ENCODE measurements around the gene FLNB. TPM values are rescaled to one million over a fixed set of nuclear protein-coding genes. Genes with fewer than 3 reads are reported as not detected.

Gene FLNB
- total and polyA plus RNA-seq, 10 of the 15 experiments (the other 5 are each of a cell fraction or from before 2014, with no cell fraction given) = 13.6 to 51.8 (median 26.4) TPM

DNA sequence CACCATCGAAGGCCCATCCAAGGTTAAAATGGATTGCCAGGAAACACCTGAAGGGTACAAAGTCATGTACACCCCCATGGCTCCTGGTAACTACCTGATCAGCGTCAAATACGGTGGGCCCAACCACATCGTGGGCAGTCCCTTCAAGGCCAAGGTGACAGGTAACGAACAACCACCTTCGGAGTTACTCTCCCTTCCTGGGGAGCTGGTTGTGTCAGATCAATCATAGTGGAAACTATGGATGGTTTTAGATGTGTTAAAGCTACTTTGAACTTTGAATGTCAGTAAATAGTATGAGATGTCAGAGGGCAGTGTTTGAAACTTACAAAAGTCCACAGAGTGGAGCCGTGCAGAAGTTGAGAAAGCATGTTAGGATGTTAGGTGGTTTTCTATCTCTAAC is 160.3 kb downstream of the FLNB start (continued):
- TF ChIP-seq ZNF217 (IDR thresholded peaks at IDR 0.05) (no peak), KDM1A (IDR thresholded peaks at IDR 0.05; ENCODE audit: borderline replicate concordance) (no peak)

DNA sequence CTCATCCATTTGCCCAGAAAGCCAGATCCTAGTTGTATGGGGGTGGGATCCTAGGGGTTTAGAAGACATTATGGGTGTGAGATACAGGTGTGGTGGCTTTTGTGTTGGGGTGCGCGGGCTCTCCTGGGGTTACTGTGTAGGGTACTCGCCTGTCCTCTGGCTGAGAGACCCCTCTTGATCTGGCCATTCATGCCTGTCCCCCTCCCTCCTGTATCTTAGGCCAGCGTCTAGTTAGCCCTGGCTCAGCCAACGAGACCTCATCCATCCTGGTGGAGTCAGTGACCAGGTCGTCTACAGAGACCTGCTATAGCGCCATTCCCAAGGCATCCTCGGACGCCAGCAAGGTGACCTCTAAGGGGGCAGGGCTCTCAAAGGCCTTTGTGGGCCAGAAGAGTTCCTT is 161.1 kb downstream of the FLNB start:
- ATAC-seq (no peak), DNase-seq (ENCODE audit: low read depth, low spot score) (no peak), FAIRE-seq (no peak)
- Histone ChIP-seq H3K4me2 (ENCODE audit: control insufficient read depth, insufficient read depth) (no peak overlapping the region), H4K20me1 (ENCODE audit: control insufficient read depth, insufficient read depth) (no peaks in the 10 kb centered on the region), H3K27me3 (replicated peaks in 1 of 2; ENCODE audit: control insufficient read depth in 2 of 2, insufficient read depth in 2 of 2, low read length in 1 of 2) (no peaks in the 10 kb centered on the region), H3K9me3 (replicated peaks; ENCODE audit: control insufficient read depth, insufficient read depth, low read length) (no peaks in the 10 kb centered on the region), H3K36me3 (ENCODE audit: control insufficient read depth in 2 of 2, insufficient read depth in 2 of 2, low read length in 1 of 2) (no peaks in the 10 kb centered on the region; a peak in 2 of 4 replicates), H3K9ac (ENCODE audit: control insufficient read depth, insufficient read depth, low read length) (no peak overlapping the region), H3K4me3 (no peak overlapping the region), H3K79me2 (ENCODE audit: control insufficient read depth, insufficient read depth, low read length) (no peaks in the 10 kb centered on the region), H3K4me1 (ENCODE audit: control insufficient read depth, insufficient read depth, low read length) (no peaks in the 10 kb centered on the region), H2AFZ (ENCODE audit: control insufficient read depth, low read depth, low read length) (no peak overlapping the region), H3K27ac (ENCODE audit: control insufficient read depth, insufficient read depth) (no peak overlapping the region)
- BruUV-seq (replicated peaks) = no TSS peak
- RAD21 ChIA-PET (ENCODE audit: unreplicated experiment) = no interaction called here
- intact Hi-C loops (cut with micrococcal nuclease; ENCODE audit: unreplicated experiment) (no loop called here), in situ Hi-C loops (cut with MboI) (no loop called here)
- no peak for TF ChIP-seq RFX5 (IDR thresholded peaks at IDR 0.05; ENCODE audit: low read depth, low read length)
- no peak for TF ChIP-seq SP1 (IDR thresholded peaks at IDR 0.05; ENCODE audit: low read depth, low read length)
- TF ChIP-seq ZBED1 (IDR thresholded peaks at IDR 0.05; ENCODE audit: borderline replicate concordance) = no peak
- TF ChIP-seq WRNIP1 (IDR thresholded peaks at IDR 0.05; ENCODE audit: borderline replicate concordance, low read depth, low read length) = no peak
- SMC1A ChIA-PET (ENCODE audit: uncharacterized antibody, unreplicated experiment) = no interaction called here
- 56% methylated on average over 9 of the region's 9 CpGs for WGBS (ENCODE audit: insufficient coverage, insufficient replicate concordance, low lambda C conversion rate, missing lambda C conversion rate)
- CTCF ChIA-PET = no interaction called here
- POLR2A ChIA-PET = no interaction called here

DNA sequence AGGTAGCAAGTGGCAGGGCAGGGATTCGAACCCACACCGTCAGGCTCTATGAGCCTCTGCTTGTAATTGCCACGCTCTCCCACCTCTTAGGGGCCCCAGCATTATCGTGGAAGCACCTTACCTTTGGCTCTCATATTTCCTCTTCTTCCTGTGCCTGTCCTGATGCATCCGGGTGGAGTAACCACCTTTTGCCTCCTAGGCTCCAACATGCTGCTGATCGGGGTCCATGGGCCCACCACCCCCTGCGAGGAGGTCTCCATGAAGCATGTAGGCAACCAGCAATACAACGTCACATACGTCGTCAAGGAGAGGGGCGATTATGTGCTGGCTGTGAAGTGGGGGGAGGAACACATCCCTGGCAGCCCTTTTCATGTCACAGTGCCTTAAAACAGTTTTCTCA is 162.2 kb downstream of the FLNB start:
- RAD21 ChIA-PET (ENCODE audit: unreplicated experiment) = no interaction called here
- POLR2A ChIA-PET = no interaction called here

More for the DNA sequence above, 162.2 kb downstream of the FLNB start:
- H4K20me1 ChIP-seq (ENCODE audit: control insufficient read depth, insufficient read depth) = no peaks in the 10 kb centered on the region
- H3K79me2 ChIP-seq (ENCODE audit: control insufficient read depth, insufficient read depth, low read length) = no peaks in the 10 kb centered on the region
- H3K27ac ChIP-seq (ENCODE audit: control insufficient read depth, insufficient read depth) = no peak overlapping the region
- in situ Hi-C loops (cut with MboI) = no loop called here
- WGBS (ENCODE audit: insufficient coverage, insufficient replicate concordance, low lambda C conversion rate, missing lambda C conversion rate) = 80% methylated on average over 11 of the region's 11 CpGs
- no TSS peak for BruUV-seq (replicated peaks)
- H3K4me2 ChIP-seq (ENCODE audit: control insufficient read depth, insufficient read depth) = no peak overlapping the region
- intact Hi-C loops (cut with micrococcal nuclease; ENCODE audit: unreplicated experiment) = no loop called here
- H3K9ac ChIP-seq (ENCODE audit: control insufficient read depth, insufficient read depth, low read length) = no peak overlapping the region
- no peaks in the 10 kb centered on the region for H3K27me3 ChIP-seq (replicated peaks in 1 of 2; ENCODE audit: control insufficient read depth in 2 of 2, insufficient read depth in 2 of 2, low read length in 1 of 2)
- ChIA-PET CTCF (no interaction called here), SMC1A (ENCODE audit: uncharacterized antibody, unreplicated experiment) (no interaction called here)
- ATAC-seq (no peak), DNase-seq (ENCODE audit: low read depth, low spot score) (no peak), FAIRE-seq (no peak)
- H3K4me3 ChIP-seq = no peak overlapping the region
- H2AFZ ChIP-seq (ENCODE audit: control insufficient read depth, low read depth, low read length) = no peak overlapping the region
- H3K36me3 ChIP-seq (ENCODE audit: control insufficient read depth in 2 of 2, insufficient read depth in 2 of 2, low read length in 1 of 2) = no peaks in the 10 kb centered on the region; a peak in 1 of 4 replicates
- no peaks in the 10 kb centered on the region for H3K4me1 ChIP-seq (ENCODE audit: control insufficient read depth, insufficient read depth, low read length)
- no peaks in the 10 kb centered on the region for H3K9me3 ChIP-seq (replicated peaks; ENCODE audit: control insufficient read depth, insufficient read depth, low read length)
- no peak for TF ChIP-seq CREB1 (IDR thresholded peaks at IDR 0.05; ENCODE audit: low read depth)
- no peak for TF ChIP-seq RFX5 (IDR thresholded peaks at IDR 0.05; ENCODE audit: low read depth, low read length)
- TF ChIP-seq SREBF2 (IDR thresholded peaks at IDR 0.05; ENCODE audit: low read length) = no peak
- TF ChIP-seq BACH1 (IDR thresholded peaks at IDR 0.05; ENCODE audit: borderline replicate concordance) = no peak
- TF ChIP-seq, protein P1, sequence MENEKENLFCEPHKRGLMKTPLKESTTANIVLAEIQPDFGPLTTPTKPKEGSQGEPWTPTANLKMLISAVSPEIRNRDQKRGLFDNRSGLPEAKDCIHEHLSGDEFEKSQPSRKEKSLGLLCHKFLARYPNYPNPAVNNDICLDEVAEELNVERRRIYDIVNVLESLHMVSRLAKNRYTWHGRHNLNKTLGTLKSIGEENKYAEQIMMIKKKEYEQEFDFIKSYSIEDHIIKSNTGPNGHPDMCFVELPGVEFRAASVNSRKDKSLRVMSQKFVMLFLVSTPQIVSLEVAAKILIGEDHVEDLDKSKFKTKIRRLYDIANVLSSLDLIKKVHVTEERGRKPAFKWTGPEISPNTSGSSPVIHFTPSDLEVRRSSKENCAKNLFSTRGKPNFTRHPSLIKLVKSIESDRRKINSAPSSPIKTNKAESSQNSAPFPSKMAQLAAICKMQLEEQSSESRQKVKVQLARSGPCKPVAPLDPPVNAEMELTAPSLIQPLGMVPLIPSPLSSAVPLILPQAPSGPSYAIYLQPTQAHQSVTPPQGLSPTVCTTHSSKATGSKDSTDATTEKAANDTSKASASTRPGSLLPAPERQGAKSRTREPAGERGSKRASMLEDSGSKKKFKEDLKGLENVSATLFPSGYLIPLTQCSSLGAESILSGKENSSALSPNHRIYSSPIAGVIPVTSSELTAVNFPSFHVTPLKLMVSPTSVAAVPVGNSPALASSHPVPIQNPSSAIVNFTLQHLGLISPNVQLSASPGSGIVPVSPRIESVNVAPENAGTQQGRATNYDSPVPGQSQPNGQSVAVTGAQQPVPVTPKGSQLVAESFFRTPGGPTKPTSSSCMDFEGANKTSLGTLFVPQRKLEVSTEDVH (IDR thresholded peaks at IDR 0.05; ENCODE audit: low read depth, partially characterized antibody) = no peak
- no peak for TF ChIP-seq TCF12 (IDR thresholded peaks at IDR 0.05; ENCODE audit: low read depth, low read length)

Measured in GM12878 (cell line).